HG03095 (cell line): ENCODE measurements around the gene PEF1.

ENCODE experiments used
- ATAC-seq: cut with Tn5 transposase; IDR thresholded peaks from one replicate; pipeline ENCODE4 v1.9.1; 2021; ENCODE audit warnings: moderate library complexity; ENCODE audit not compliant: unreplicated experiment

PEF1 gene

GRCh38 chr1:31644560-31645273 lies at the start of gene PEF1:
Gene PEF1 (minus strand): TSS chr1:31644876. CDS start chr1:31644864, 12 bp downstream.
- peak; percentile 78 for ATAC-seq

GRCh38 chr1:31693231-31693630 lies 48.6 kb upstream of the PEF1 start:
- no peak for ATAC-seq

GRCh38 chr1:31691951-31692350 lies 47.3 kb upstream of the PEF1 start:
- ATAC-seq: no peak

GRCh38 chr1:31691446-31691845 lies 46.8 kb upstream of the PEF1 start:
- no peak for ATAC-seq

- no peak for ATAC-seq
These were observed 46.2 kb upstream of the PEF1 start for GRCh38 chr1:31690921-31691320.

GRCh38 chr1:31689854-31690253 lies 45.2 kb upstream of the PEF1 start:
- no peak for ATAC-seq

- no peak for ATAC-seq
These were observed 44.7 kb upstream of the PEF1 start for GRCh38 chr1:31689379-31689778.

- no peak for ATAC-seq
These were observed 43.7 kb upstream of the PEF1 start for GRCh38 chr1:31688233-31688918.

- no peak for ATAC-seq
These were observed 42.9 kb upstream of the PEF1 start for GRCh38 chr1:31687601-31688000.

- no peak for ATAC-seq
These were observed 41.1 kb upstream of the PEF1 start for GRCh38 chr1:31685795-31686194.

GRCh38 chr1:31683997-31684396 lies 39.3 kb upstream of the PEF1 start:
- no peak for ATAC-seq

GRCh38 chr1:31681415-31681814 lies 36.7 kb upstream of the PEF1 start:
- ATAC-seq: no peak

GRCh38 chr1:31679676-31680230 lies 35.1 kb upstream of the PEF1 start:
- no peak for ATAC-seq

- ATAC-seq: no peak
These were observed 34.4 kb upstream of the PEF1 start for GRCh38 chr1:31679091-31679490.

- no peak for ATAC-seq
These were observed 34.0 kb upstream of the PEF1 start for GRCh38 chr1:31678681-31679080.

- ATAC-seq: no peak
These were observed 33.3 kb upstream of the PEF1 start for GRCh38 chr1:31677949-31678348.

GRCh38 chr1:31677401-31677800 lies 32.7 kb upstream of the PEF1 start:
- no peak for ATAC-seq

GRCh38 chr1:31675756-31676155 lies 31.1 kb upstream of the PEF1 start:
- ATAC-seq: no peak

- ATAC-seq: no peak
These were observed 30.5 kb upstream of the PEF1 start for GRCh38 chr1:31675161-31675560.

GRCh38 chr1:31674626-31675025 lies 29.9 kb upstream of the PEF1 start:
- no peak for ATAC-seq

- ATAC-seq: no peak
These were observed 28.8 kb upstream of the PEF1 start for GRCh38 chr1:31673433-31673832.

- ATAC-seq: no peak
These were observed 28.3 kb upstream of the PEF1 start for GRCh38 chr1:31672986-31673385.
